ENCODE measurements around the gene PAPPA.

The PAPPA gene

DNA sequence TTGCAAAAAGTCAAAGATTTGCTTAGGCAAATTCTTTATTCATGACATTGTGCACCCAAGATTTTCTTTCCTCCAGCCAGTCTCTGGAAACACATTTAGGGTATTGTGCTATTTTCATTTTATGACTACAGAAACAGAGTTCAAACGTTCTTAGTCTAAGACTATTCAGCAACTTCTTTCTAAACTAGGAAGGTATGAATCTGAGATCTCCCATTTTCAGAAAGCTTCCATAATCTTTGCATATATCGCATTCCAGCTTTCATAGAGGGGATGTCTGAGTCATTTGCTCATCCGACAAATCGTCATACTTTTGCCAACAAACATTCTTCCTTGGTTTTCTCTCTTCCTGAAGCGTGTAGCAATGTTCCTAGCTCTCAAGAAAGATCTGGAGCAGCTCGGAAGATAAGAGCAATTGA lies 1.6 kb upstream of the PAPPA start:
- no peak for DNase-seq (ENCODE audit: low read depth)

DNA sequence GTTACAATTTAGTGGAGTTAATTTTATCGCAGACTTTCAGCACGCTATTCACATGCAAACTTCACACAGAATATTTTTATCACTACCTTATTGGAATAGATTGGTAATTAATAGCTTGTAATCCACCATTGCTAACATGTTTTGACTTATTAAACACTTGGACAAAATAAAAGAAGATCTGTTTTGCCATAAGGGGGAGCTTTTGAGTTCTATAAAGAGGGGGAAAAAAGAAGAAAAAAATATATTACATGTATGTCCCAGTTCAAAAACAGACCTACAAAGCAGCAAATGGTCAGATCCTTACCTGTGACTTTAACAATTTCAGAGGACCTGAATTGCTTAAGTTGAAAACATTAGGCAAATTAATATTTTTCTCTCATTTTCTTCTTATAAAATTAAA lies 1.2 kb upstream of the PAPPA start:
- DNase-seq (ENCODE audit: low read depth) = no peak

DNA sequence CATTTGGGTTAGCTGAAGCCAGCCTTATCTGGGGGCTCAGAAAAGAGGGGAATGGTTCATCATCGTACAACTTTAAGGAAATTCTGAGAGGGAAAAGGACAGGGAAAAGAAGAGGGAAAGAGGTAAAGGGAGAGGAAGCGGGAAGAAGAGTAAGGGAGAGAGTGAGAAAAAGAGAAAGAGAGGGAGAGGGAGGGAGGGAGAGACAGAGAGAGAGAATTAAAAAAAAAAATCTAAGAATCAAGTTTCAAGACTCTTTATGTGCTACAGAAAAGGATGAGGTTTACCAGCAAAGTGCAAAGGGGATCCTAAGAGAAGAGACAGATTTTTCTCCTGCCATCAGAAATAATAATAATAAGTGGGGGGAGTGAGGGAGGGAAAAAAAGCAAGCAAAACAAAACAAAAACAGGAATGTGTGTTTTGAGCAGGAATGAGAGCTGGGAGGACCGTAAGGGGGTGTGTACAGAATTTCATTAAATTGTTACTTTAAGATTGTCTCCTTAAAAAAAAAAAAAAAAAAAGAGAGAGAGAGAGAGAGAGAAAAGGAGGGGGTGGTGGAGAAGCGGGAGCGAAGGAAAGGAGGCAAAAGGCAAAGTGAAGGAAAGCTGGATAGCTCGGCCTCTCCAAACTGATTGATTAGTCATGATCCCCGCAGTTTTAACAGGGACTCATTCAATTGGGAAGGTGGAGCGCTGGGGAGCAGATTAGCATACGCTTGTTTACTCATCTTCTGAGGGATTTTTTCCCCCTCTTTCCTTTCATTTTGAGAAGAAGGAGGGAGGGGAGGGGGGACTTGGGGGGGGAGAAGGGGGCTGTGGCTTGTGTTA lies 438 bp upstream of the PAPPA start:
- DNase-seq (ENCODE audit: low read depth) = no peak

DNA sequence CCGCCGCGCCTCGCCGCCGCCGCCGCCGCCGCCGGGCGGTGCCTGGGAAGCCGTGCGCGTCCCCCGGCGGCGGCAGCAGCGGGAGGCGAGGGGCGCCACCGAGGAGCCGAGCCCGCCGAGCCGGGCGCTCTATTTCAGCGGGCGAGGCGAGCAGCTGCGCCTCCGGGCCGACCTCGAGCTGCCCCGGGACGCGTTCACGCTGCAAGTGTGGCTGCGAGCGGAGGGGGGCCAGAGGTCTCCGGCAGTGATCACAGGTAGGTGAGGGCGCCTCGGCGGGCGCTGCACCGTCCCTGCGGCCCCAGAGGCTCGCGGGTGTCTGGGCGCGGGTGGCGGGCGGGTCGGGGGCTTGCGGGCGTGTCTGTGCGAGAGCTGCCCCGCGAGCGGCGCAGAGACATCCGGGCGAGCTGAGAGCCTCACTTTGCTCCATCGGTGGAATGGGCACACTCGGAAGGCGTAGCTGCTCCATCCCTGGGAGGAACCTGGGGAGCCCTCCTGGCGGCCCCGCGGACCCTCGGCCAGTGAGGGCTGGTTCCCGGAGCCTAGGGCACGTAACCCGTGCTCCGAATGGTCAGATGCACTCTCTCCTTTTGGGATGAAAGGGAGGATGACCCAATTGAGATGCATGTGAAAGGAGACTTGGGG lies 864 bp downstream of the PAPPA start:
- no peak for DNase-seq (ENCODE audit: low read depth)

DNA sequence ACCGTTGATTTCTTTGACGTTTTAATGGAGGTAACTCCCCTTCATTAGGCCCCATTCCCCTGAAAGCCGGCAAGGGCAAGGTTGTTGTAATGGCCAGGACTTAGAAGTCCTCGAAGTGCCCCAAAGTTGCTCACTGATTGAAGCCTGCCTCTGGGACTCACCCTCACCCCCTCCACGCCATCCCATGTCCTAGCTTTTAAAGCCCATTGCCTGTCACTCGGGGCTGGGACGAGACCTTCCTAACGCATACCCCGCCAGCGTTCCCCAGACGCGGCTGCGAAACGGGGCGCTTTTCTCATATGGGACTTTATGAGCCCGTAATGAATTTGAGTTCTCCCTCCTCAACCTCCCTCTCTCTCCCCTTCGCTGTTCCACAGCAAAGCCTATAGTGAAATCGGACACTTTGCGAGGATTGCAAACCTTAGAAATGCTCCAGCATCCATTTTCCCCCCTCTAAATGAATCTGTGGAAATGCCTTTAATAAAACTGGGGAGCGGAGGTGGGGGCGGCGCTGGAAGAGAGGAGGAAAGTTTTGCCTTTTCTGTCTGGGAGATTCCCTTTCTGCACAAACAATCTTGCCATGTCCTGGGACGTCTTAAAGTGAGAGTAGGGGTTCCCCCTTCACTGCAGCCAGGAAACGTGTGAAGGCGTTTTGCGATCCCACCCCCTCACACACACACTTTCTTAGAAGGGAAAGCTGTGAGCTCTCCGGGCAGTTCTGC lies 1.5 kb downstream of the PAPPA start:
- DNase-seq (ENCODE audit: low read depth) = no peak

DNA sequence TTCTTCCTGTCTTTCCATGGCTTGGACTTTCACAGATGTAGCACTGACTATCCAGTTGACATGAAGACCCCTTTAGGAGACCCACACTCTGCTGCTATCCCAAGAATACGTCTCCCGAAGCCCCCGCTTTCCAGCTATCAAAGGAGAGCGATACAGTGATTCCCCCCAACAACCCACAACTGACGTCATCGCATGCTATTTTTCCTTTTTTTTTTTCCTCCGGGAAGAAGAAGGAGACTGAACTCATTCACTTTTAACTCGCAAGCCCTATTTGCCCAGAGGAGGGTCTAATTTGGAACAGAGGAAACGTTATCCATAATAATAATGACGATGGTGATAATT lies 2.1 kb downstream of the PAPPA start:
- DNase-seq (ENCODE audit: low read depth) = no peak

DNA sequence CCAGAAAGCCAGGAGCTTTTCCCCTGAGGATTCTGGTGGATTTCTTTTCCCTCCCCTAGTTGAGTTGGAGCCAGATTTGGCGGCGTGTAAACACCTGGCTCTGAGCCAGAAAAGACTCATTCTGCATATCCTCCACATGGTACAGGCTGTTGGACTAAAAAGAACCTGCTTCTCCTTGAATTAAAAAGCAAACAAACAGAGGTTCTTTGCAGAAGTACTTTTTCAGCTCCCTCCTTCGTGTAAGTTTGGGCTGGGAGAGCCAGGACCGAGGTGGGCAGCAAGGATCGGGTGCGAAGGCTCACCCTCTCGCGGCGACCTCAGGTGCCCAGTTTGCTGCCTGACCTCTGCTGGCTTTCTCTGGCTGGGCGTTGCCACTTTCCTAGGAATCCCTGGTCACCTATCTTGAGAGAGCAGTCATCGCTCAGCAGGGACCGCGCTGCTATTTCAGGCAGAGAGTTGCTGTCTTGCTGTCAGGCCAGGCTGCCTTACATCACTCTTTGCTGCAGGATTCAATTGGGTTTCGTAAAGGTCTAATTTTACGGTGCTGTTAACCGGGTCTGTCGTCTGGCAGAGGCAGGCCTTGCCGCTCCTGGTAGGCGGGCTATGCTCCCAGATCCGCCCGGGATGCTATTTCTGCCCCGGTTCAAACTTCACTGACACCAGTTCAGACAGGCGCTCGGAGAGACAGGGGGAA lies 3.2 kb downstream of the PAPPA start:
- no peak for DNase-seq (ENCODE audit: low read depth)

DNA sequence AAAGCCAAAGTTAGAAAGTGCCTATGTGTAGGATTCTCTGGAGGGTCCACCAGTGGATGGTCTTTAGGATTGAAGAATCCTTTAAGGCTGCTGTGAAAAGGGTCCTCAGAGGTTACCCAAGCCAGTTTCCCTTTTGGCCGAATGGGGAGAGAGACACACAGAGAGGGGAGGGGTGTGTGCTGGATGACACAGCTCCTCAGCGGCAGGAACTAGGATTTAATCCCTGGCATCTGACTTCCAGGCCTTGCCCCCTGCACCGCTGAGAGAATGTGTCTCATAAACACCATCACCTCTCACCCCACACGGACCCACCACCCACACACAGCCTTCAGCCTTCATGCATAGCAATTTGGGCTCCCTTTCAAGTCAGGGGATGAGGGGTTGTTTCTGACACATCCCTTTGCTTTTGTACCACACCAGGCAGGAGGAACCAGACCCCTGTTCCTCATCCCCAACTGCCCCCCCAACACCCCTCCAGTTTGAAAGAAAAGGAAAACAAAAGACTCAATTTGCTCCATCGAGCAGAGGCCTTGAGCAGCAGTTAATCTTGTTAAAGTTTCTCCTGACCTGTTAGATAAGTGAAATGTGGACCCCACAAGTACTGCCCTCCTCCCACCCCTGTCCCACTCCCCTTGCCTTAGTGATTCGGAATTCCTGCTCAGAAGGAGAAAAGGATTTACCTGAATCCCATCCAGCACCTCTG lies 4.0 kb downstream of the PAPPA start:
- DNase-seq (ENCODE audit: low read depth) = no peak

- no peak for DNase-seq (ENCODE audit: low read depth)
Observed at GRCh38 chr9:116160676-116161571, 7.3 kb downstream of the PAPPA start.

- no peak for DNase-seq (ENCODE audit: low read depth)
Observed at GRCh38 chr9:116162241-116162781, 8.7 kb downstream of the PAPPA start.

GRCh38 chr9:116163293-116164055 lies 9.9 kb downstream of the PAPPA start:
- no peak for DNase-seq (ENCODE audit: low read depth)

DNA sequence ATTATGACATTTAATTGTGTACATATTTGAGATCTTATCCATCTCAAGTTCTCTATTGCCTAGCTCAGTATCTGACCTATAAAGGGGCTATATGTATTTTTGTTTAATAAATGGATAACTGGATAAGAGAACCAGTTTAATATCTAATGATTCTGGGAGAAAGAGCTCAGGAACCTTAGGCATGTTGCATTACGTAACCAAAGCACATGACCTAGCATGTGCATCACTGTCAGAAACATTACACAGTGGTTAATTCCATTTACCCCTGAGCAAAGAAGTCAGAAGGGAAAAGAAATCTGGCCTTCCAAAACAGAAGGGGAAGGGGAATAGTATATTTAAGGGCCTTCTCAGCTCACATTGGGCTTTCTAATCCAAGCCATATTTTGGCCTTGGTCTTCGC lies 12.3 kb downstream of the PAPPA start:
- DNase-seq (ENCODE audit: low read depth) = no peak

- no peak for DNase-seq (ENCODE audit: low read depth)
Observed at GRCh38 chr9:116166713-116167112, 13.1 kb downstream of the PAPPA start.

GRCh38 chr9:116168231-116168630 lies 14.6 kb downstream of the PAPPA start:
- DNase-seq (ENCODE audit: low read depth) = no peak

GRCh38 chr9:116172216-116172615 lies 18.6 kb downstream of the PAPPA start:
- DNase-seq (ENCODE audit: low read depth) = no peak

GRCh38 chr9:116174347-116174746 lies 20.8 kb downstream of the PAPPA start:
- no peak for DNase-seq (ENCODE audit: low read depth)

GRCh38 chr9:116175614-116176013 lies 22.0 kb downstream of the PAPPA start:
- DNase-seq (ENCODE audit: low read depth) = no peak

DNA sequence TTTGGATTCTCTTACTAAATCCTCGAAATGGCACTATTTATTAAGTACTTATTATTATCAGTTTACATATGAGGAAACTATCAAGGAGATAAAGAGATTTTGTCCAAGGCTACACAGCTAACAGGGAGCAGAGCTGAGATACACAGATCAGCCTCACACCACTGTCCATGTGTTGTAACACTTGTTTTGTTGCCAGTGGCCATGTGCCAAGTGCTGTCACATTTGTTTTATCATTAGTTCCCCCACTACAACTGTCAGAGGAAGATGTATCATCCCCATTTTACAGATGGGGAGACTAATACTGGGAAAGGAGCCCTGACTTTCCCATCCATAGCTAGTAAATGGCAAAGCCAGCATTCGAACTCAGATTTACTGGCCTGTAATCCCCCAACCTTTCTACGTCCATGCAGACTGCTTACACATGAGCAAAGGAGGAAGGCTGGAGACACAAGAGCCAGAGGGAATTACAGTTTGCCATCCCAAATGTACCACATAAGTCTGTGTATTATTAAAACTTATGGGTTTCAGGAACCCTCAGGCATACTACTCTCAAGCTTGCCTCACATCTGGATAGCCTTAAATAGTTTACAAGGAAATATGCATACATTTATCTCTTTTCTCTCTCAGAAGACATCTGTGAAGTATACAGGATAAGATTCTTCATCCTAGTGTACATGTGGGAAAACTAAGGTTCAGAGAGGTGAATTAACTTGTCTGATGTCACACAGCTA lies 25.1 kb downstream of the PAPPA start:
- no peak for DNase-seq (ENCODE audit: low read depth)

GRCh38 chr9:116179568-116179967 lies 26.0 kb downstream of the PAPPA start:
- no peak for DNase-seq (ENCODE audit: low read depth)
